ENCODE results near the gene TEAD4. TPM values are rescaled to one million over a fixed set of nuclear protein-coding genes. Genes with fewer than 3 reads are reported as not detected.

The TEAD4 gene
- total RNA-seq, 1 experiment from 2014 or later: 96.2 TPM

DNA sequence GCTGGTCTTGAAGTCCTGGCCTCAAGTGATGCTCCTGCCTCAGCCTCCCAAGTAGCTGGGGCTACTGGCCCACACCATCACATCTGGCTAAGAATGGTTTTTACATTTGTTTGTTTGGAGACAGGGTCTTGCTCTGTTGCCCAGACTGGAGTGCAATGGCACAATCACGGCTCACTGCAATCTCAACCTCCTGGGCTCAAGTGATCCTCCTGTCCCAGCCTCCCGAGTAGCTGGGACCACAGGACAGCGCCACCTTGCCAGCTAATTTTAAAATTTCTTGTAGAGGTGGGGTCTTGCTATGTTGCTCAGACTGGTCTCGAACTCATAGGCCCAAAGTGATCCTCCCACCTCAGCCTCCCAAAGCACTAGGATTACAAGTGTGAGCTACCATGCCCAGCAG is 89.3 kb downstream of the TEAD4 start:
- no TSS peak for BruUV-seq (replicated peaks)
- H3K27me3 ChIP-seq (replicated peaks; ENCODE audit: control insufficient read depth, insufficient read depth, low read length): no peaks in the 10 kb centered on the region
- Mint-ChIP-seq H3K4me1 (ENCODE audit: low read depth, unreplicated experiment) (peaks cover 7% of the 10 kb centered on the region), H3K27ac (ENCODE audit: unreplicated experiment) (no peak overlapping the region), H3K4me3 (ENCODE audit: unreplicated experiment) (no peak overlapping the region), H3K36me3 (ENCODE audit: insufficient read depth, unreplicated experiment) (peaks cover 17% of the 10 kb centered on the region), H3K27me3 (ENCODE audit: insufficient read depth, unreplicated experiment) (no peaks in the 10 kb centered on the region), H3K9me3 (ENCODE audit: unreplicated experiment) (no peaks in the 10 kb centered on the region)
- intact Hi-C loops (cut with micrococcal nuclease; ENCODE audit: unreplicated experiment): no loop called here
- no peak overlapping the region for H3K4me3 ChIP-seq (ENCODE audit: low read depth, low read length)
- no peak for DNase-seq
- H3K9me3 ChIP-seq: no peaks in the 10 kb centered on the region
- CTCF ChIA-PET: no interaction called here
- no peaks in the 10 kb centered on the region for H3K36me3 ChIP-seq (ENCODE audit: control insufficient read depth, insufficient read depth, low read length)
- TF ChIP-seq, protein P1, sequence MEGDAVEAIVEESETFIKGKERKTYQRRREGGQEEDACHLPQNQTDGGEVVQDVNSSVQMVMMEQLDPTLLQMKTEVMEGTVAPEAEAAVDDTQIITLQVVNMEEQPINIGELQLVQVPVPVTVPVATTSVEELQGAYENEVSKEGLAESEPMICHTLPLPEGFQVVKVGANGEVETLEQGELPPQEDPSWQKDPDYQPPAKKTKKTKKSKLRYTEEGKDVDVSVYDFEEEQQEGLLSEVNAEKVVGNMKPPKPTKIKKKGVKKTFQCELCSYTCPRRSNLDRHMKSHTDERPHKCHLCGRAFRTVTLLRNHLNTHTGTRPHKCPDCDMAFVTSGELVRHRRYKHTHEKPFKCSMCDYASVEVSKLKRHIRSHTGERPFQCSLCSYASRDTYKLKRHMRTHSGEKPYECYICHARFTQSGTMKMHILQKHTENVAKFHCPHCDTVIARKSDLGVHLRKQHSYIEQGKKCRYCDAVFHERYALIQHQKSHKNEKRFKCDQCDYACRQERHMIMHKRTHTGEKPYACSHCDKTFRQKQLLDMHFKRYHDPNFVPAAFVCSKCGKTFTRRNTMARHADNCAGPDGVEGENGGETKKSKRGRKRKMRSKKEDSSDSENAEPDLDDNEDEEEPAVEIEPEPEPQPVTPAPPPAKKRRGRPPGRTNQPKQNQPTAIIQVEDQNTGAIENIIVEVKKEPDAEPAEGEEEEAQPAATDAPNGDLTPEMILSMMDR (IDR thresholded peaks at IDR 0.05; ENCODE audit: insufficient read depth in 1 of 2, low read depth in 1 of 2, low read length in 1 of 2, severe bottlenecking in 1 of 2, unreplicated experiment in 1 of 2): no peak
- POLR2A ChIA-PET: no interaction called here
- H3K4me1 ChIP-seq: no peaks in the 10 kb centered on the region

DNA sequence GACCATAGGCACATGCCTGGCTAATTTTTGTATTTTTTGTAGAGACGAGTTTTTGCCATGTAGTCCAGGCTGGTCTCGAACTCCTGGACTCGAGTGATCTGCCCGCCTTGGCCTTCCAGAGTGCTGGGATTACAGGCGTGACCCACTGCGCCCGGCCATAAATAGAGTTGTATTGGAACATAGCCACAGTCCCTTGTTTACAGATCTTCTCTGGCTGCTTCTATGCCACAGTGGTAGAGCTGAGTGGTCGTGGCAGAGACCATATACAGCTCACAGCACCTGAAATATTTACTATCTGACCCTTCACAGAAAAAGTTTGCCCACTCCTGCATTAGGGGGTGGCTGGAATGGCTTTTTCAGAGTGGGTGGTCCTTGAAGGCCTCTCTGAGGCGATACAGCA is 90.0 kb downstream of the TEAD4 start:
- BruUV-seq (replicated peaks): no TSS peak
- Mint-ChIP-seq H3K4me1 (ENCODE audit: low read depth, unreplicated experiment) (peaks cover 7% of the 10 kb centered on the region), H3K4me3 (ENCODE audit: unreplicated experiment) (no peak overlapping the region), H3K27ac (ENCODE audit: unreplicated experiment) (no peak overlapping the region), H3K27me3 (ENCODE audit: insufficient read depth, unreplicated experiment) (no peaks in the 10 kb centered on the region), H3K36me3 (ENCODE audit: insufficient read depth, unreplicated experiment) (peaks cover 11% of the 10 kb centered on the region), H3K9me3 (ENCODE audit: unreplicated experiment) (no peaks in the 10 kb centered on the region)
- Histone ChIP-seq H3K36me3 (ENCODE audit: control insufficient read depth, insufficient read depth, low read length) (no peaks in the 10 kb centered on the region), H3K4me3 (ENCODE audit: low read depth, low read length) (no peak overlapping the region), H3K9me3 (no peaks in the 10 kb centered on the region), H3K4me1 (no peaks in the 10 kb centered on the region), H3K27me3 (replicated peaks; ENCODE audit: control insufficient read depth, insufficient read depth, low read length) (no peaks in the 10 kb centered on the region)
- TF ChIP-seq, protein P1 (IDR thresholded peaks at IDR 0.05; ENCODE audit: insufficient read depth in 1 of 2, low read depth in 1 of 2, low read length in 1 of 2, severe bottlenecking in 1 of 2, unreplicated experiment in 1 of 2): no peak
- POLR2A ChIA-PET: no interaction called here
- intact Hi-C loops (cut with micrococcal nuclease; ENCODE audit: unreplicated experiment): no loop called here
- CTCF ChIA-PET: no interaction called here
- no peak for DNase-seq

DNA sequence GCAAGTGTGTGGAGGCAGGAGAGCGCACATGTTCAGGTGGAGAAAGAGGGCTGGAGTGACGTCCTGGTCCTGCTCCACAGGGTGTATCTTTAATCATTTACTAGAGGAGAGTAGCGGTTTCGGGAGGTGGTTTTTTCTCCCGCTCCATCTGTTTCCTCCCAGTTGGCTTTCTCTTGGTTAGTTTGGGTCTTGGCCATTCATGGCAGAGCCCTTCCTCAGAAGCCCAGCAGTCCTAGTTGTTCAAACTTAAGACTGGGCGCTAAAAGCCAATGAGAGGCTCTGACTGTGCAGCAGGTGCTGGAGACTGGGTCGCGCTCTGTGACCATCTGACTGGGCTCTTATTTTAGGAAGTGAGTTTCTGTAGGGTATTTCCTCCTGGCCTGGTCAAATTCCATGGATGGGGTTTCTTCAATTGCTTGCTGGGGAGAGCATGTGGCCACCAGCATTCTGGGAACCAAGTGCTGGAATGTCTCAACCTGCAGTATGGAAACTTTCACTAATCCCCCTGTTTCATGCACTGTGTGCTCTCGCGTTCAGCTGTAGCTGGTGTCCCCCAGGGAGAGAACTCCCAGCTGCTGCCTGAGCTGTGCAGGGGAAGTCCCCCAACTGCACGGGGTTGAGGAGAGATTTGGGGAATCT is 90.5 kb downstream of the TEAD4 start:
- Histone ChIP-seq H3K4me1 (no peaks in the 10 kb centered on the region), H3K36me3 (ENCODE audit: control insufficient read depth, insufficient read depth, low read length) (no peaks in the 10 kb centered on the region), H3K9me3 (no peaks in the 10 kb centered on the region), H3K4me3 (ENCODE audit: low read depth, low read length) (no peak overlapping the region), H3K27me3 (replicated peaks; ENCODE audit: control insufficient read depth, insufficient read depth, low read length) (no peaks in the 10 kb centered on the region)
- no TSS peak for BruUV-seq (replicated peaks)
- no peaks in the 10 kb centered on the region for H3K27me3 Mint-ChIP-seq (ENCODE audit: insufficient read depth, unreplicated experiment)
- no peak overlapping the region for H3K4me3 Mint-ChIP-seq (ENCODE audit: unreplicated experiment)
- no peak for DNase-seq
- H3K27ac Mint-ChIP-seq (ENCODE audit: unreplicated experiment): no peak overlapping the region
- peaks cover 5% of the 10 kb centered on the region for H3K36me3 Mint-ChIP-seq (ENCODE audit: insufficient read depth, unreplicated experiment)
- H3K4me1 Mint-ChIP-seq (ENCODE audit: low read depth, unreplicated experiment): peaks cover 12% of the 10 kb centered on the region
- intact Hi-C loops (cut with micrococcal nuclease; ENCODE audit: unreplicated experiment): no loop called here
- ChIA-PET POLR2A (no interaction called here), CTCF (interaction anchor here (0.6 to 0.9 kb wide), 2 partner anchors 8 to 15 kb away, joined by 3 to 4 read pairs; no protein-coding TSS in a partner anchor)
- TF ChIP-seq, protein P1 (IDR thresholded peaks at IDR 0.05; ENCODE audit: insufficient read depth in 1 of 2, low read depth in 1 of 2, low read length in 1 of 2, severe bottlenecking in 1 of 2, unreplicated experiment in 1 of 2): no peak
- H3K9me3 Mint-ChIP-seq (ENCODE audit: unreplicated experiment): no peaks in the 10 kb centered on the region
